HG03442 (cell line): Measurements from ENCODE around the gene NKX2-2.
"Not testable (repeated sequence)": the region's sequence is repeated elsewhere in the genome, so short reads cannot be mapped to it uniquely, and the experiment has no call there.

Experiments used
- ATAC-seq: cut with Tn5 transposase; IDR thresholded peaks from one replicate; pipeline ENCODE4 v1.9.1; 2021; ENCODE audit warnings: mild to moderate bottlenecking, moderate library complexity; ENCODE audit not compliant: unreplicated experiment

Gene NKX2-2

GRCh38 chr20:21509597-21510371 lies 4.1 kb downstream of the NKX2-2 start:
- ATAC-seq = no peak

DNA sequence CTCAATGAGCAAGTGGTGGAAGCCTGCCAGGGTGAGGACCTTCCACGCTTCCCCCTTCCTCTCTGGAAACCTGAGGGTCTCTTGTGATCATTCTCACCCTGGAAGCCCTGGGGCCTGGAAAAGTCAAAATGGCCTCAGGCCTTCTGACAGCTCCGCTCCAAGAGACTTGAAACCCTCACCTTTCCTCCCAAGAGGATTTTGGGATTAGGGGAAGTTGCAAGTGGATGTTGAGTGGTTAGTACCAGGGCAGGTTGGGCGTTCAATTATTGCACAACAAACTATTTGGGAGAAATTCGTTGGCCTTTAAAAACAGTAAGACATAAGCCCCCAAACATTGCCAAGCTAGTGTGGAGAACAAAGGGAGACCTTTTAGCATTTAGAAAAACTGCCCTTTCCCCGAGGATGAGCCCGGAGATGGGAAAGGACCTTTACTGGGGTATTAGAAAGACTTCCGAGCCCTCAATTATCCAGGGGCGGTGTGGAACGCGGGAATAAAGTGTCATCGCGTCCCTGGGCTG lies 4.7 kb downstream of the NKX2-2 start:
- ATAC-seq = no peak

GRCh38 chr20:21508230-21509078 lies 5.4 kb downstream of the NKX2-2 start:
- ATAC-seq = no peak

- no peak for ATAC-seq
Measured at GRCh38 chr20:21507400-21508229, 6.2 kb downstream of the NKX2-2 start.

GRCh38 chr20:21505810-21506530 lies 7.9 kb downstream of the NKX2-2 start:
- ATAC-seq = no peak

GRCh38 chr20:21505161-21505809 lies 8.6 kb downstream of the NKX2-2 start:
- peak; percentile 30 for ATAC-seq

GRCh38 chr20:21504323-21504722 lies 9.5 kb downstream of the NKX2-2 start:
- no peak for ATAC-seq

DNA sequence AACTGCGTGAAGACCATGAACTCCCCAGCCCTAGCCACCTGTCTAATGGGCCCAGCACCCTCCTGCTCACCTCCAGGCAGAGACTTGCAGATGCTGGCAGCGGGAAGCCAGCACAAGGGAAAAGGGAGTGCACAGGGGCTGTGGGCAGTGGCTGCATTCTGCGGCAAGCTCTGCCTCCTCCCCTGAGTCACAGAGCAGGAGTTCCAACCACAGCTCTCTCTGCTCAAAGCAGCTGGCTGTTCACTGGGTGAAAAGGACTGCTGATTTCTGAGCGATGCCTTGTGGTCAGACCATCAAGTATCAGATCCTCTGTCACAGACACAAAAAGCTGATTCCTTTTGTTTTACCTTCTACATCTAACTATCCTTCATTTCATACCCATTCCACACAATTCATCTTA lies 10.5 kb downstream of the NKX2-2 start:
- ATAC-seq = peak; percentile 91

GRCh38 chr20:21501184-21501583 lies 12.7 kb downstream of the NKX2-2 start:
- no peak for ATAC-seq

DNA sequence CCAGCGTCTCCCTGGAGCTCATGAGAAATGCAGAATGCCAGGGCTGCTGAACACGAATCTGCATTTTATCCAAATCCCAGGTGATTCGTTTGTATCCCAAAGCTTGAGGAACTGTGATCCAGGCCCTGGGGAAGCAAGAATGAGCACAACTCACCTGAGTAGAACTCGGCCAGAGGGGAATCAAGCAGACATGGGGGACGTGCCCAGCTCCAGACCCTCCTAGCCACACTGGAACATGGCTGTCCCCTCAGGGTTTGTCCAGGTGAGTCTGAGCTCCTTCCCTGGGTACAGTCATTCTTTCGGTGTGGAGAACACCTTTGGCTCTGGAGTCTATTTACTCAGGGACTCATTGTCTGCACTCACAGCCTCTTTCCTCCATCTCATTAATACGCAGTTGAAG lies 13.3 kb downstream of the NKX2-2 start:
- no peak for ATAC-seq

DNA sequence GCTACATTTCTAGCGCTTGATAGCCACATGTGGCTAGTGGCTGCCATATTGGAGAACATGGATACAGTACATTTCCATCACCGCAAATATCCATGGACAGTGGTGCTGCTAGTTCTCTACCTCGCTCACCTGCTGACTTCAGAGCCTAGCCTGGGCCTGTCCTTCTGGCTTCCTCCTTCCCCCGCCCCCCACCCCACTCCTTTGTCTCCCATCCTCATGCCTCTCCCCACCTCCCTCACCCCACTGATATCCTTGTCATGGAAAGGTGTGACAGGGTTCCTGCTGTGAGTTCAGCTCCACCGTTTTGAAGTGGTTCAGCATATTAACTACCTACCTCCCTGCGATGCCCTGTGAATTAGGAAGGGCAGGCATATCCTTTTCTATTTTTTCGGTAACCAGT lies 14.2 kb downstream of the NKX2-2 start:
- no peak for ATAC-seq

- ATAC-seq = no peak
Measured at GRCh38 chr20:21498635-21499034, 15.2 kb downstream of the NKX2-2 start.

- ATAC-seq = no peak
Measured at GRCh38 chr20:21498195-21498594, 15.7 kb downstream of the NKX2-2 start.

DNA sequence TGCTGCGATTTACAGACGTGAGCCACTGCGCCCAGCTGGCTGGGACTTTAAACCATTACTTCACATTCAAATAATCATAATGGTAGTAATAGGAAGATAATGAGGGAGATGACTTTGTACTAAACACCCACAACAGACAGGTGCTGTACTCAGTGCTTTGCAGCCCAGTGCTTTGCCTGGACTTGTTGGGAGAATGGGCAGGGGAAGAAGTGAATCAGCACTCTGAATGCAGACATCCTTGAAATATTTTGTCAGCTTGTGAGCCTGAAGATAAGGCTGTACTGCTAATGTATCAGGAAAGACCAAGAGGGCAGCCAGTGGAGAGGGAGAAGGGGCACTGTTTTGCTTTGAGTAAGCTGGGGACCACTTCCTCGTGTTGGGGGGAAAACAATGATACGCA lies 17.4 kb downstream of the NKX2-2 start:
- no peak for ATAC-seq

- no peak for ATAC-seq
Measured at GRCh38 chr20:21493049-21493448, 20.8 kb downstream of the NKX2-2 start.

GRCh38 chr20:21490105-21490504 lies 23.8 kb downstream of the NKX2-2 start:
- no peak for ATAC-seq

GRCh38 chr20:21480144-21480543 lies 33.7 kb downstream of the NKX2-2 start:
- not testable (repeated sequence) for ATAC-seq

- no peak for ATAC-seq
Measured at GRCh38 chr20:21465799-21466198, 48.1 kb downstream of the NKX2-2 start.

GRCh38 chr20:21464916-21465315 lies 48.9 kb downstream of the NKX2-2 start:
- no peak for ATAC-seq
